ENCODE measurements around the gene KRT73. TPM values are rescaled to one million over a fixed set of nuclear protein-coding genes. Genes with fewer than 3 reads are reported as not detected.

The KRT73 gene
- total and polyA plus RNA-seq, 3 donors from 2014 or later = 0.16 TPM; not detected in 2

GRCh38 chr12:52558781-52559445 is 59.4 kb downstream of the KRT73 start:
- Histone ChIP-seq H3K4me3 (no peak overlapping the region), H3K36me3 (ENCODE audit: low read depth, missing control alignments) (no peaks in the 10 kb centered on the region), H3K27ac (no peak overlapping the region), H3K27me3 (no peaks in the 10 kb centered on the region), H3K4me1 (no peaks in the 10 kb centered on the region), H3K9me3 (no peaks in the 10 kb centered on the region)
- intact Hi-C loops (cut with DNase I; ENCODE audit: low total_unique reads) = no loop called here
- WGBS, 2 donors = 82 to 86% methylated on average over 8 of the region's 8 CpGs
- DNase-seq = no peak
- TF ChIP-seq CTCF (IDR thresholded peaks at IDR 0.05) (no peak), POLR2A (IDR thresholded peaks at IDR 0.05) (no peak)

Other genes with a start within 250 kb of the KRT73 start
- under 1 TPM in 1 of 2 donors, not detected in 1; 0.43 TPM for gene KRT84, start 232.9 kb downstream of the KRT73 start, total RNA-seq
- not detected for gene KRT84, start 232.9 kb downstream of the KRT73 start, polyA plus RNA-seq (ENCODE audit: insufficient read depth, low read depth, low replicate concordance)
- gene KRT82, start 212.2 kb downstream of the KRT73 start, total RNA-seq = not detected
- not detected for gene KRT82, start 212.2 kb downstream of the KRT73 start, polyA plus RNA-seq (ENCODE audit: insufficient read depth, low read depth, low replicate concordance)
- gene KRT75, start 184.2 kb downstream of the KRT73 start, total RNA-seq = under 1 TPM in 1 of 2 donors, not detected in 1; 0.19 TPM
- not detected for gene KRT75, start 184.2 kb downstream of the KRT73 start, polyA plus RNA-seq (ENCODE audit: insufficient read depth, low read depth, low replicate concordance)
- under 1 TPM in 1 of 2 donors, not detected in 1; 0.19 TPM for gene KRT6B, start 166.4 kb downstream of the KRT73 start, total RNA-seq
- not detected for gene KRT6B, start 166.4 kb downstream of the KRT73 start, polyA plus RNA-seq (ENCODE audit: insufficient read depth, low read depth, low replicate concordance)
- under 1 TPM in 1 of 2 donors, not detected in 1; 0.16 TPM for gene KRT6C, start 144.8 kb downstream of the KRT73 start, total RNA-seq
- not detected for gene KRT6C, start 144.8 kb downstream of the KRT73 start, polyA plus RNA-seq (ENCODE audit: insufficient read depth, low read depth, low replicate concordance)
- under 1 TPM; 0.19 to 0.63 TPM for gene KRT6A, start 125.3 kb downstream of the KRT73 start, total RNA-seq
- 1.5 TPM for gene KRT6A, start 125.3 kb downstream of the KRT73 start, polyA plus RNA-seq (ENCODE audit: insufficient read depth, low read depth, low replicate concordance)
- gene KRT5, start 98.2 kb downstream of the KRT73 start, total RNA-seq = 1 to 10 TPM in 1 of 2 donors, under 1 TPM in 1; 0.39 to 1.1 TPM
- 2.6 TPM for gene KRT5, start 98.2 kb downstream of the KRT73 start, polyA plus RNA-seq (ENCODE audit: insufficient read depth, low read depth, low replicate concordance)
- gene KRT71, start 65.4 kb downstream of the KRT73 start, total RNA-seq = under 1 TPM in 1 of 2 donors, not detected in 1; 0.12 TPM
- gene KRT71, start 65.4 kb downstream of the KRT73 start, polyA plus RNA-seq (ENCODE audit: insufficient read depth, low read depth, low replicate concordance) = not detected
- 1 to 10 TPM in 1 of 2 donors, under 1 TPM in 1; 0.87 to 3.9 TPM for gene KRT74, start 44.7 kb downstream of the KRT73 start, total RNA-seq
- 2.2 TPM for gene KRT74, start 44.7 kb downstream of the KRT73 start, polyA plus RNA-seq (ENCODE audit: insufficient read depth, low read depth, low replicate concordance)
- gene KRT72, start 17.1 kb downstream of the KRT73 start, total RNA-seq = 10 to 100 TPM; 11.7 to 16.5 TPM
- gene KRT72, start 17.1 kb downstream of the KRT73 start, polyA plus RNA-seq (ENCODE audit: insufficient read depth, low read depth, low replicate concordance) = 85.0 TPM
- not detected for gene KRT2, start 33.7 kb upstream of the KRT73 start, total RNA-seq
- gene KRT2, start 33.7 kb upstream of the KRT73 start, polyA plus RNA-seq (ENCODE audit: insufficient read depth, low read depth, low replicate concordance) = not detected
- gene KRT1, start 61.8 kb upstream of the KRT73 start, total RNA-seq = not detected
- 0.20 TPM for gene KRT1, start 61.8 kb upstream of the KRT73 start, polyA plus RNA-seq (ENCODE audit: insufficient read depth, low read depth, low replicate concordance)
- gene KRT77, start 85.0 kb upstream of the KRT73 start, total RNA-seq = under 1 TPM in 1 of 2 donors, not detected in 1; 0.74 TPM
- gene KRT77, start 85.0 kb upstream of the KRT73 start, polyA plus RNA-seq (ENCODE audit: insufficient read depth, low read depth, low replicate concordance) = 0.33 TPM
- gene KRT76, start 158.8 kb upstream of the KRT73 start, total RNA-seq = not detected
- not detected for gene KRT76, start 158.8 kb upstream of the KRT73 start, polyA plus RNA-seq (ENCODE audit: insufficient read depth, low read depth, low replicate concordance)
- not detected for gene KRT3, start 177.6 kb upstream of the KRT73 start, total RNA-seq
- gene KRT3, start 177.6 kb upstream of the KRT73 start, polyA plus RNA-seq (ENCODE audit: insufficient read depth, low read depth, low replicate concordance) = not detected
- under 1 TPM in 1 of 2 donors, not detected in 1; 0.19 TPM for gene KRT4, start 195.6 kb upstream of the KRT73 start, total RNA-seq
- not detected for gene KRT4, start 195.6 kb upstream of the KRT73 start, polyA plus RNA-seq (ENCODE audit: insufficient read depth, low read depth, low replicate concordance)
- gene KRT79, start 215.8 kb upstream of the KRT73 start, total RNA-seq = under 1 TPM; 0.19 to 0.24 TPM
- not detected for gene KRT79, start 215.8 kb upstream of the KRT73 start, polyA plus RNA-seq (ENCODE audit: insufficient read depth, low read depth, low replicate concordance)
- 1 to 10 TPM in 1 of 2 donors, under 1 TPM in 1; 0.93 to 1.1 TPM for gene KRT78, start 230.4 kb upstream of the KRT73 start, total RNA-seq
- 0.99 TPM for gene KRT78, start 230.4 kb upstream of the KRT73 start, polyA plus RNA-seq (ENCODE audit: insufficient read depth, low read depth, low replicate concordance)